WTC11 (cell line): ENCODE measurements around the gene PLTP. TPM values are rescaled to one million over a fixed set of nuclear protein-coding genes. Genes with fewer than 3 reads are reported as not detected.

ENCODE experiments used
- ATAC-seq: fragments of 200-7000 bp; cut with Tn5 transposase; 2 replicates; pipeline ENCODE4 v1.10.0; 2021; ENCODE audit warnings: mild to moderate bottlenecking, moderate library complexity
- CTCF ChIA-PET: fragments of 300-600 bp; sonication (Branson Sonifier 250); formaldehyde crosslinking; loops from one replicate; lab custom pipeline; 2021; ENCODE audit warnings: antibody characterized with exemption; lab: Charles Lee
- POLR2A ChIA-PET: fragments of 350-600 bp; sonication (Branson Sonifier 250); formaldehyde crosslinking; loops from one replicate; lab custom pipeline; 2021; ENCODE audit warnings: antibody characterized with exemption; lab: Charles Lee
- DNase-seq: peaks from one replicate; pipeline ENCODE4 v3.0.0; 2021; ENCODE audit warnings: low spot score
- H3K27ac Mint-ChIP-seq: 2 replicates; pipeline ENCODE4 v1.8.0; 2021; ENCODE audit warnings: mixed read lengths
- H3K27me3 Mint-ChIP-seq: 2 replicates; pipeline ENCODE4 v1.8.0; 2021; ENCODE audit warnings: low read depth, mild to moderate bottlenecking, moderate library complexity, mixed read lengths
- H3K36me3 Mint-ChIP-seq: 2 replicates; pipeline ENCODE4 v1.8.0; 2021; ENCODE audit warnings: mixed read lengths
- H3K4me1 Mint-ChIP-seq: 2 replicates; pipeline ENCODE4 v1.8.0; 2022; ENCODE audit warnings: mixed read lengths
- H3K4me3 Mint-ChIP-seq: 2 replicates; pipeline ENCODE4 v1.8.0; 2021; ENCODE audit warnings: mild to moderate bottlenecking, moderate library complexity, mixed read lengths
- H3K9me3 Mint-ChIP-seq: 2 replicates; pipeline ENCODE4 v1.8.0; 2021; ENCODE audit warnings: mixed read lengths
- CBFB ChIP-seq: sonication (generic); formaldehyde crosslinking; IDR thresholded peaks from 2 replicates; pipeline ENCODE4 v1.8.1; 2022; ENCODE audit warnings: mild to moderate bottlenecking, low read depth, missing genetic modification reagents
- ELF4 ChIP-seq: sonication (generic); formaldehyde crosslinking; IDR thresholded peaks from 2 replicates; pipeline ENCODE4 v1.8.1; 2022; ENCODE audit warnings: low read depth, mild to moderate bottlenecking, moderate library complexity, missing genetic modification reagents
- GRHL2 ChIP-seq: fragments of 250-450 bp; sonication (Bioruptor Pico); IDR thresholded peaks from 2 replicates; pipeline ENCODE4 v1.8.0; 2022; ENCODE audit warnings: mild to moderate bottlenecking, moderate library complexity; ENCODE audit not compliant: insufficient replicate concordance, severe bottlenecking
- GTF2I ChIP-seq: fragments of 250-450 bp; sonication (Bioruptor Pico); conservative IDR thresholded peaks from 2 replicates; pipeline ENCODE4 v1.4.0; 2021; ENCODE audit warnings: mild to moderate bottlenecking
- IRF1 ChIP-seq: sonication (generic); formaldehyde crosslinking; IDR thresholded peaks from 2 replicates; pipeline ENCODE4 v1.8.0; 2023; ENCODE audit warnings: missing genetic modification reagents
- KAT7 ChIP-seq: sonication (generic); formaldehyde crosslinking; IDR thresholded peaks from 2 replicates; pipeline ENCODE4 v1.8.1; 2023; ENCODE audit warnings: missing genetic modification reagents, mild to moderate bottlenecking, borderline replicate concordance
- MLX ChIP-seq: sonication (generic); formaldehyde crosslinking; IDR thresholded peaks from 2 replicates; pipeline ENCODE4 v1.8.1; 2023; ENCODE audit warnings: mild to moderate bottlenecking, missing genetic modification reagents, moderate library complexity
- NFATC4 ChIP-seq: fragments of 250-450 bp; sonication (Bioruptor Pico); IDR thresholded peaks from 2 replicates; pipeline ENCODE4 v1.9.0; 2021; ENCODE audit warnings: mild to moderate bottlenecking
- SOX15 ChIP-seq: fragments of 250-450 bp; sonication (Bioruptor Pico); IDR thresholded peaks from 2 replicates; pipeline ENCODE4 v1.9.0; 2021; ENCODE audit warnings: mild to moderate bottlenecking
- ZNF281 ChIP-seq: sonication (generic); formaldehyde crosslinking; IDR thresholded peaks from 2 replicates; pipeline ENCODE4 v1.8.0; 2023; ENCODE audit warnings: mild to moderate bottlenecking, missing genetic modification reagents
- ZNF671 ChIP-seq: fragments of 250-450 bp; sonication (Bioruptor Pico); IDR thresholded peaks from 2 replicates; pipeline ENCODE4 v1.8.0; 2021; ENCODE audit warnings: mild to moderate bottlenecking
- ZSCAN18 ChIP-seq: fragments of 250-450 bp; sonication (Bioruptor Pico); IDR thresholded peaks from 2 replicates; pipeline ENCODE4 v2.1.2; 2022; ENCODE audit warnings: mild to moderate bottlenecking, moderate library complexity
- total RNA-seq: library from RNA; stranded (reverse); gene quantifications from 3 replicates; pipeline ENCODE4 v1.2.3, GENCODE V29; 2021
- TF ChIP-seq, protein P1 (sequence below): sonication (generic); formaldehyde crosslinking; IDR thresholded peaks from 2 replicates; pipeline ENCODE4 v1.8.0; 2023; ENCODE audit warnings: missing genetic modification reagents, mild to moderate bottlenecking, borderline replicate concordance
- TF ChIP-seq, protein P2 (sequence below): sonication (generic); formaldehyde crosslinking; conservative IDR thresholded peaks from 2 replicates; pipeline ENCODE4 v1.8.1; 2023; ENCODE audit warnings: mild to moderate bottlenecking, low read depth, missing genetic modification reagents, moderate library complexity
- TF ChIP-seq, protein P3 (sequence below): sonication (generic); formaldehyde crosslinking; IDR thresholded peaks from 2 replicates; pipeline ENCODE4 v1.8.1; 2023; ENCODE audit warnings: mild to moderate bottlenecking, moderate library complexity, missing genetic modification reagents

Gene PLTP
- total RNA-seq, 1 experiment from 2014 or later, result 109 TPM

- TF ChIP-seq, protein P1, sequence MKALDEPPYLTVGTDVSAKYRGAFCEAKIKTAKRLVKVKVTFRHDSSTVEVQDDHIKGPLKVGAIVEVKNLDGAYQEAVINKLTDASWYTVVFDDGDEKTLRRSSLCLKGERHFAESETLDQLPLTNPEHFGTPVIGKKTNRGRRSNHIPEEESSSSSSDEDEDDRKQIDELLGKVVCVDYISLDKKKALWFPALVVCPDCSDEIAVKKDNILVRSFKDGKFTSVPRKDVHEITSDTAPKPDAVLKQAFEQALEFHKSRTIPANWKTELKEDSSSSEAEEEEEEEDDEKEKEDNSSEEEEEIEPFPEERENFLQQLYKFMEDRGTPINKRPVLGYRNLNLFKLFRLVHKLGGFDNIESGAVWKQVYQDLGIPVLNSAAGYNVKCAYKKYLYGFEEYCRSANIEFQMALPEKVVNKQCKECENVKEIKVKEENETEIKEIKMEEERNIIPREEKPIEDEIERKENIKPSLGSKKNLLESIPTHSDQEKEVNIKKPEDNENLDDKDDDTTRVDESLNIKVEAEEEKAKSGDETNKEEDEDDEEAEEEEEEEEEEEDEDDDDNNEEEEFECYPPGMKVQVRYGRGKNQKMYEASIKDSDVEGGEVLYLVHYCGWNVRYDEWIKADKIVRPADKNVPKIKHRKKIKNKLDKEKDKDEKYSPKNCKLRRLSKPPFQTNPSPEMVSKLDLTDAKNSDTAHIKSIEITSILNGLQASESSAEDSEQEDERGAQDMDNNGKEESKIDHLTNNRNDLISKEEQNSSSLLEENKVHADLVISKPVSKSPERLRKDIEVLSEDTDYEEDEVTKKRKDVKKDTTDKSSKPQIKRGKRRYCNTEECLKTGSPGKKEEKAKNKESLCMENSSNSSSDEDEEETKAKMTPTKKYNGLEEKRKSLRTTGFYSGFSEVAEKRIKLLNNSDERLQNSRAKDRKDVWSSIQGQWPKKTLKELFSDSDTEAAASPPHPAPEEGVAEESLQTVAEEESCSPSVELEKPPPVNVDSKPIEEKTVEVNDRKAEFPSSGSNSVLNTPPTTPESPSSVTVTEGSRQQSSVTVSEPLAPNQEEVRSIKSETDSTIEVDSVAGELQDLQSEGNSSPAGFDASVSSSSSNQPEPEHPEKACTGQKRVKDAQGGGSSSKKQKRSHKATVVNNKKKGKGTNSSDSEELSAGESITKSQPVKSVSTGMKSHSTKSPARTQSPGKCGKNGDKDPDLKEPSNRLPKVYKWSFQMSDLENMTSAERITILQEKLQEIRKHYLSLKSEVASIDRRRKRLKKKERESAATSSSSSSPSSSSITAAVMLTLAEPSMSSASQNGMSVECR (CRISPR knock-in tag), result no peak
- TF ChIP-seq IRF1 (CRISPR knock-in tag) (no peak), ZSCAN18 (no peak), KAT7 (no peak), MLX (no peak), NFATC4 (CRISPR knock-in tag) (no peak), CBFB (CRISPR knock-in tag) (no peak)
- TF ChIP-seq, protein P2, sequence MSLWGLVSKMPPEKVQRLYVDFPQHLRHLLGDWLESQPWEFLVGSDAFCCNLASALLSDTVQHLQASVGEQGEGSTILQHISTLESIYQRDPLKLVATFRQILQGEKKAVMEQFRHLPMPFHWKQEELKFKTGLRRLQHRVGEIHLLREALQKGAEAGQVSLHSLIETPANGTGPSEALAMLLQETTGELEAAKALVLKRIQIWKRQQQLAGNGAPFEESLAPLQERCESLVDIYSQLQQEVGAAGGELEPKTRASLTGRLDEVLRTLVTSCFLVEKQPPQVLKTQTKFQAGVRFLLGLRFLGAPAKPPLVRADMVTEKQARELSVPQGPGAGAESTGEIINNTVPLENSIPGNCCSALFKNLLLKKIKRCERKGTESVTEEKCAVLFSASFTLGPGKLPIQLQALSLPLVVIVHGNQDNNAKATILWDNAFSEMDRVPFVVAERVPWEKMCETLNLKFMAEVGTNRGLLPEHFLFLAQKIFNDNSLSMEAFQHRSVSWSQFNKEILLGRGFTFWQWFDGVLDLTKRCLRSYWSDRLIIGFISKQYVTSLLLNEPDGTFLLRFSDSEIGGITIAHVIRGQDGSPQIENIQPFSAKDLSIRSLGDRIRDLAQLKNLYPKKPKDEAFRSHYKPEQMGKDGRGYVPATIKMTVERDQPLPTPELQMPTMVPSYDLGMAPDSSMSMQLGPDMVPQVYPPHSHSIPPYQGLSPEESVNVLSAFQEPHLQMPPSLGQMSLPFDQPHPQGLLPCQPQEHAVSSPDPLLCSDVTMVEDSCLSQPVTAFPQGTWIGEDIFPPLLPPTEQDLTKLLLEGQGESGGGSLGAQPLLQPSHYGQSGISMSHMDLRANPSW (CRISPR knock-in tag), result no peak
These were observed 47.2 kb upstream of the PLTP start (continued) for GRCh38 chr20:45959126-45959525.

DNA sequence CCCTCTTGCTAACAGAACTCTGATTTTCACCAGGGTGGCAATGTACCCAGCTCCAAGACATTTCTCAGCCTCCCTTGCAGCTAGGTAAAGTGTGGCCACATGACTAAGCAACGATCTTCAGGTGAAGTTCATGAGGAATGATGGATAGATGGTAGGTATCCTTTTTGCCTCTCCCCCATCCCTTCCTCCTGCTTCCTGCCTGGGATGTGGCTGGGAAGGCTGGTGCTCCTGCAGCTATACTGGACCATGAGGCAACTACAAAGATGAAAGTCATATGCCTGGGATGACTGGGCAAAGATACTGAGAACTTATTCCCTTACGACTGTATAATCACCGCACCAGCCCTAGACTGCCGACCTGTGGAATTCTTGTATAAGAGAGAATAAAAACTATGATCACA lies 46.6 kb upstream of the PLTP start:
- CTCF ChIA-PET, result interaction anchor here (0.7 to 3.0 kb wide), 2 partner anchors 11 to 405 kb away, joined by 3 to 14 read pairs; no protein-coding TSS in a partner anchor
- POLR2A ChIA-PET, result no interaction called here
- Mint-ChIP-seq H3K4me1 (no peaks in the 10 kb centered on the region), H3K27ac (no peak overlapping the region), H3K9me3 (no peaks in the 10 kb centered on the region), H3K27me3 (no peaks in the 10 kb centered on the region), H3K4me3 (no peak overlapping the region), H3K36me3 (peaks cover 37% of the 10 kb centered on the region)
- no peak for DNase-seq
- TF ChIP-seq SOX15, result no peak
- 0 out of 2 replicates have a peak, but pooled peaks have one; percentile 16 for TF ChIP-seq GTF2I (CRISPR knock-in tag)
- TF ChIP-seq ZNF671 (CRISPR knock-in tag), result no peak
- ATAC-seq, result no peak

GRCh38 chr20:45957021-45957941 lies 45.3 kb upstream of the PLTP start:
- POLR2A ChIA-PET, result no interaction called here
- no peaks in the 10 kb centered on the region for H3K4me1 Mint-ChIP-seq
- CTCF ChIA-PET, result interaction anchor here (1.0 to 3.0 kb wide), 2 partner anchors 13 to 24 kb away, joined by 3 to 14 read pairs; no protein-coding TSS in a partner anchor
- TF ChIP-seq ELF4 (CRISPR knock-in tag) (no peak), CBFB (CRISPR knock-in tag) (no peak), MLX (no peak), GRHL2 (CRISPR knock-in tag) (no peak), ZNF281 (CRISPR knock-in tag) (no peak)
- TF ChIP-seq, protein P3, sequence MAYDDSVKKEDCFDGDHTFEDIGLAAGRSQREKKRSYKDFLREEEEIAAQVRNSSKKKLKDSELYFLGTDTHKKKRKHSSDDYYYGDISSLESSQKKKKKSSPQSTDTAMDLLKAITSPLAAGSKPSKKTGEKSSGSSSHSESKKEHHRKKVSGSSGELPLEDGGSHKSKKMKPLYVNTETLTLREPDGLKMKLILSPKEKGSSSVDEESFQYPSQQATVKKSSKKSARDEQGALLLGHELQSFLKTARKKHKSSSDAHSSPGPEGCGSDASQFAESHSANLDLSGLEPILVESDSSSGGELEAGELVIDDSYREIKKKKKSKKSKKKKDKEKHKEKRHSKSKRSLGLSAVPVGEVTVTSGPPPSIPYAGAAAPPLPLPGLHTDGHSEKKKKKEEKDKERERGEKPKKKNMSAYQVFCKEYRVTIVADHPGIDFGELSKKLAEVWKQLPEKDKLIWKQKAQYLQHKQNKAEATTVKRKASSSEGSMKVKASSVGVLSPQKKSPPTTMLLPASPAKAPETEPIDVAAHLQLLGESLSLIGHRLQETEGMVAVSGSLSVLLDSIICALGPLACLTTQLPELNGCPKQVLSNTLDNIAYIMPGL (CRISPR knock-in tag), result no peak

More at GRCh38 chr20:45957021-45957941, 45.3 kb upstream of the PLTP start:
- ATAC-seq, result no peak
- no peaks in the 10 kb centered on the region for H3K27me3 Mint-ChIP-seq
- H3K9me3 Mint-ChIP-seq, result no peaks in the 10 kb centered on the region
- no peak for DNase-seq
- H3K27ac Mint-ChIP-seq, result no peak overlapping the region
- peaks cover 34% of the 10 kb centered on the region for H3K36me3 Mint-ChIP-seq
- H3K4me3 Mint-ChIP-seq, result no peak overlapping the region
